Measurements from ENCODE around the gene GSTT4.
"Not testable (repeated sequence)": the region's sequence is repeated elsewhere in the genome, so short reads cannot be mapped to it uniquely, and the experiment has no call there.

GSTT4 gene

DNA sequence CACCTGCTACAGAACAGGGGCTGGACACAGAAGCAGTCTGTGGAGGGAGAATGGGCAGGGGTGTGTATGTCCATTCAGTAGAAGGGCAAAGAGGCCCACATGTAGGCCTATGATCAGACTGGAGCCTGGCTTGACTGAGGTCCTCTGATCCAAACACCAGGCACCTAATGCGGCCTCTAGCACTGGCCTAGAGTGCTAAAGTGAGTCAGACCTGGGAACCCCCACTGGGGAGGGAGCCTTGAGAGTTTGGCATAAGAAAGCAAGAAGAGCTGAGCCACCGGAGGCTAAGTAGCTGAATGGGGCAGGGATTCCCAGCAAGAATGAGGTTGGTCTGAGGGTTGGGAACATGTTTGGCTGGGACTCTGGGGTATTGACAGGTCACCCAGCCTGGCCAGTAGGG is 53.9 kb downstream of the GSTT4 start:
- DNase-seq (ENCODE audit: extremely low read depth, low read depth); H3K4me3 ChIP-seq (replicated peaks; ENCODE audit: low read depth, low read length): not testable (repeated sequence)

DNA sequence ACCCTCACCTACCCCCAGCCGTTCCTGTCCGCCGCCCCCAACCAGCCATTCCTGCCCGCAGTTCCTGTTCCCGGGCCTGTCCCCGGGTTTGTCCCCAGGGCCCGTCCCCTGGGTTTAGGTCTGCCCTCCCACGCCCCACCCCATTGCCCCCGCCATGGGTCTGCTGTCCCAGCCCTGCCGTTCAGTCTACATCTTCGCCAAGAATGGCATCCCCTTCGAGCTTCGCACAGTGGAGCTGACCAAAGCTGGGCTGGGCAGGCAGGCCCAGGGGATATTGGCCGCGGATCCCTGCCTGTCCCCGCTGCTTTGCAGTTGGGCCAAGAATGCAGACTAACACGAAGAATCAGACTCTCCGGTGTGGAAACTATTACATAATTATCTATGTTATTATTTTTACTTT is 55.5 kb downstream of the GSTT4 start:
- DNase-seq (ENCODE audit: extremely low read depth, low read depth); H3K4me3 ChIP-seq (replicated peaks; ENCODE audit: low read depth, low read length): not testable (repeated sequence)

Data from HFF-Myc (cell line).